Activated CD8-positive, alpha-beta T cell treated with anti-CD3 and anti-CD28 coated beads for 36 hours (primary cell): ENCODE measurements around the gene NME7. TPM values are rescaled to one million over a fixed set of nuclear protein-coding genes. Genes with fewer than 3 reads are reported as not detected.

Experiments used
- ATAC-seq: fragments of 200-7000 bp; cut with Tn5 transposase; one replicate; pipeline ENCODE4 v1.10.0; 2021; ENCODE audit warnings: mild to moderate bottlenecking, moderate library complexity
- CTCF ChIA-PET: fragments of 350-600 bp; sonication (Branson Sonifier 250); formaldehyde crosslinking; loops from one replicate; lab custom pipeline; 2021; ENCODE audit warnings: antibody characterized with exemption; lab: Charles Lee
- POLR2A ChIA-PET: fragments of 350-600 bp; sonication (Branson Sonifier 250); formaldehyde crosslinking; loops from one replicate; lab custom pipeline; 2021; ENCODE audit warnings: antibody characterized with exemption; lab: Charles Lee
- DNase-seq: peaks from one replicate; pipeline ENCODE4 v3.0.0-alpha.2; 2020
- H3K27ac Mint-ChIP-seq: one replicate; pipeline ENCODE4 v1.8.0; 2021; ENCODE audit warnings: mild to moderate bottlenecking, mixed read lengths
- H3K27me3 Mint-ChIP-seq: one replicate; pipeline ENCODE4 v1.8.0; 2021; ENCODE audit warnings: mixed read lengths
- H3K36me3 Mint-ChIP-seq: one replicate; pipeline ENCODE4 v1.8.0; 2021; ENCODE audit warnings: low read depth, mixed read lengths
- H3K4me1 Mint-ChIP-seq: one replicate; pipeline ENCODE4 v1.8.0; 2021; ENCODE audit warnings: low read depth, mixed read lengths
- H3K4me3 Mint-ChIP-seq: one replicate; pipeline ENCODE4 v1.8.0; 2021; ENCODE audit warnings: mild to moderate bottlenecking, moderate library complexity, mixed read lengths
- H3K9me3 Mint-ChIP-seq: one replicate; pipeline ENCODE4 v1.8.0; 2021; ENCODE audit warnings: mixed read lengths
- intact Hi-C: fragments of 100-400 bp; cut with micrococcal nuclease; formaldehyde crosslinking; loops from one replicate; pipeline ENCODE4 v1.10.0; 2022
- total RNA-seq, 2 experiments: library from RNA; stranded (reverse); gene quantifications; one replicate each; pipeline ENCODE4 v1.2.3, GENCODE V29; 2021
- TF ChIP-seq, protein P1 (sequence below): fragments of 200-600 bp; IDR thresholded peaks from one replicate; pipeline ENCODE4 v1.8.0; 2022; ENCODE audit warnings: antibody characterized with exemption, mild to moderate bottlenecking

Gene NME7
- total RNA-seq, 2 experiments from 2014 or later: 15.3 to 17.4 TPM

DNA sequence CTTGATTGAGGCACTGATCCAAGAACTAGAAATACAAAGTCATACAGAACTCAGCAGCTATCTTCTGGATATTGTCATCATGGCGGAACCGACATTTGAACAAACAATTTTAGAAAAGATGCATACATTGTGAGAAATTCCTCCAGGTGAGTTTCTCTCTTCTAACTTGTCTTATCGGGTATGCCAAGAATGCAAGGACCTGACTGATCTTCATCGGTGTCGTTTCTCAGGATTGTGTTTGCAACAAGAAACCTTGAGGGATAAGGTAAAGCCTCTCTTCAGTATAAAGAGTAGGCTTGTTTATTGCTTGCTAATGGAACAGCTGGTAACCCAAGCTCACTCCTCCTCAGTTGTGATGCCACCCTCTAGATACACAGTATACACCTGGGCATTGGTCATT lies 62.2 kb downstream of the NME7 start:
- TF ChIP-seq, protein P1, sequence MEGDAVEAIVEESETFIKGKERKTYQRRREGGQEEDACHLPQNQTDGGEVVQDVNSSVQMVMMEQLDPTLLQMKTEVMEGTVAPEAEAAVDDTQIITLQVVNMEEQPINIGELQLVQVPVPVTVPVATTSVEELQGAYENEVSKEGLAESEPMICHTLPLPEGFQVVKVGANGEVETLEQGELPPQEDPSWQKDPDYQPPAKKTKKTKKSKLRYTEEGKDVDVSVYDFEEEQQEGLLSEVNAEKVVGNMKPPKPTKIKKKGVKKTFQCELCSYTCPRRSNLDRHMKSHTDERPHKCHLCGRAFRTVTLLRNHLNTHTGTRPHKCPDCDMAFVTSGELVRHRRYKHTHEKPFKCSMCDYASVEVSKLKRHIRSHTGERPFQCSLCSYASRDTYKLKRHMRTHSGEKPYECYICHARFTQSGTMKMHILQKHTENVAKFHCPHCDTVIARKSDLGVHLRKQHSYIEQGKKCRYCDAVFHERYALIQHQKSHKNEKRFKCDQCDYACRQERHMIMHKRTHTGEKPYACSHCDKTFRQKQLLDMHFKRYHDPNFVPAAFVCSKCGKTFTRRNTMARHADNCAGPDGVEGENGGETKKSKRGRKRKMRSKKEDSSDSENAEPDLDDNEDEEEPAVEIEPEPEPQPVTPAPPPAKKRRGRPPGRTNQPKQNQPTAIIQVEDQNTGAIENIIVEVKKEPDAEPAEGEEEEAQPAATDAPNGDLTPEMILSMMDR: no peak
- DNase-seq (no peak), ATAC-seq (no peak)
- no peaks in the 10 kb centered on the region for H3K27me3 Mint-ChIP-seq
- ChIA-PET POLR2A (no interaction called here), CTCF (interaction anchor here (1.1 kb wide), 1 partner anchor 702 kb away, joined by 3 read pairs; no protein-coding TSS in a partner anchor)
- H3K4me3 Mint-ChIP-seq: no peak overlapping the region
- no peaks in the 10 kb centered on the region for H3K9me3 Mint-ChIP-seq
- peaks cover 9% of the 10 kb centered on the region for H3K4me1 Mint-ChIP-seq
- intact Hi-C loops: no loop called here
- peaks cover 32% of the 10 kb centered on the region for H3K36me3 Mint-ChIP-seq
- H3K27ac Mint-ChIP-seq: no peak overlapping the region

DNA sequence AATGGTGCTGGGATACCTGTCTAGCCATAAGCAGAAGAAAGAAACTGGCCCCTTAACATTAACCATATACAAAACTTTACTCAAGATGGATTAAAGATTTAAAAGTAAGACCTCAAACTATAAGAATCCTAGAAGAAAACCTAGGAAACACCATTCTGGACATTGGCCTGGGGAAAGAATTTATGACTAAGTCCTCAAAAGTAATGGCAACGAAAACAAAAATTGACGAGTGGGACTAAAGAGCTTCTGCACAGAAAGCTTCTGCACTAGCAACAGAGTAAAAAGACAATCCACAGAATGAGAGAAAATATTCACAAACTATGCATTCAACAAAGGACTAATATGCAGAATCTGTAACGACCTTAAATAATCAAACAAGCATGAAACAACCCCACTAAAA lies 66.7 kb downstream of the NME7 start:
- H3K4me1 Mint-ChIP-seq: peaks cover 4% of the 10 kb centered on the region
- intact Hi-C loops: no loop called here
- no peaks in the 10 kb centered on the region for H3K27me3 Mint-ChIP-seq
- H3K4me3 Mint-ChIP-seq: no peak overlapping the region
- CTCF ChIA-PET: no interaction called here
- H3K27ac Mint-ChIP-seq: no peak overlapping the region
- no peaks in the 10 kb centered on the region for H3K9me3 Mint-ChIP-seq
- peaks cover 14% of the 10 kb centered on the region for H3K36me3 Mint-ChIP-seq
- POLR2A ChIA-PET: no interaction called here
- DNase-seq: no peak
- no peak for ATAC-seq
- TF ChIP-seq, protein P1: no peak

DNA sequence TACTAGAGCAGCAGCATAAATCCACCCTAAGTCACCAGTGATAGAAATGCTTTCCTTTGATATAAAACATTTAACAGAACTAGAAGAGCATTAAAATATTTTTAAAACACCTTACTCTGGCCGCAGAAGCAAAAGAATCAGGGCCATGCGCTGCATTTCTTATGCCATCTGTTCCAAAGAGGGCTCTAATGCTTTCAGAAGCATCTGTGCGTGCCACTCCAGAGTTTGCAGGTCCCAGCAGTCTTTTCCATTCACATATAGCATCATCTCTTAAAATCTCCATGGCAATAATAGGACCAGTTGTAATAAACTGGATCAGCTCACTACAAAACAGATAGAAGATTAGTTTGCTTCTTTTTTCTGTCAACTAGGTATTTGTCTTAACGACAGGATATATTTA lies 69.2 kb downstream of the NME7 start:
- POLR2A ChIA-PET: no interaction called here
- no peaks in the 10 kb centered on the region for H3K27me3 Mint-ChIP-seq
- DNase-seq (no peak), ATAC-seq (no peak)
- peaks cover 4% of the 10 kb centered on the region for H3K4me1 Mint-ChIP-seq
- H3K4me3 Mint-ChIP-seq: no peak overlapping the region
- CTCF ChIA-PET: interaction anchor here (1.2 kb wide), 1 partner anchor 50 kb away, joined by 3 read pairs; no protein-coding TSS in a partner anchor
- intact Hi-C loops: no loop called here
- H3K9me3 Mint-ChIP-seq: no peaks in the 10 kb centered on the region
- TF ChIP-seq, protein P1: no peak
- peaks cover 15% of the 10 kb centered on the region for H3K36me3 Mint-ChIP-seq
- H3K27ac Mint-ChIP-seq: no peak overlapping the region

GRCh38 chr1:169295846-169296245 lies 71.8 kb downstream of the NME7 start:
- H3K27me3 Mint-ChIP-seq: no peaks in the 10 kb centered on the region
- POLR2A ChIA-PET: no interaction called here

GRCh38 chr1:169295425-169295824 lies 72.2 kb downstream of the NME7 start:
- CTCF ChIA-PET: no interaction called here
- Mint-ChIP-seq H3K36me3 (peaks cover 15% of the 10 kb centered on the region), H3K9me3 (no peaks in the 10 kb centered on the region), H3K27me3 (no peaks in the 10 kb centered on the region), H3K4me3 (no peak overlapping the region), H3K4me1 (peaks cover 4% of the 10 kb centered on the region), H3K27ac (no peak overlapping the region)
- POLR2A ChIA-PET: no interaction called here
- no peak for ATAC-seq
- intact Hi-C loops: no loop called here
- TF ChIP-seq, protein P1: no peak
- DNase-seq: no peak

More at GRCh38 chr1:169295846-169296245, 71.8 kb downstream of the NME7 start:
- ATAC-seq (no peak), DNase-seq (no peak)
- H3K9me3 Mint-ChIP-seq: no peaks in the 10 kb centered on the region
- TF ChIP-seq, protein P1: no peak
- CTCF ChIA-PET: interaction anchor here (1.1 kb wide), 1 partner anchor 201 kb away, joined by 3 read pairs; no protein-coding TSS in a partner anchor
- peaks cover 4% of the 10 kb centered on the region for H3K4me1 Mint-ChIP-seq
- intact Hi-C loops: no loop called here
- no peak overlapping the region for H3K4me3 Mint-ChIP-seq
- peaks cover 15% of the 10 kb centered on the region for H3K36me3 Mint-ChIP-seq
- H3K27ac Mint-ChIP-seq: no peak overlapping the region
